H1 (cell line): ENCODE measurements around the gene MRPL33. TPM values are rescaled to one million over a fixed set of nuclear protein-coding genes. Genes with fewer than 3 reads are reported as not detected.

Source experiments
- CTCF ChIA-PET: fragments of 300-600 bp; sonication (Branson Sonifier 250); formaldehyde crosslinking; loops from one replicate; lab custom pipeline; 2021; ENCODE audit not compliant: partially characterized antibody; lab: Charles Lee
- POLR2A ChIA-PET: fragments of 300-600 bp; sonication (Branson Sonifier 250); formaldehyde crosslinking; loops from one replicate; lab custom pipeline; 2021; ENCODE audit warnings: inconsistent platforms; ENCODE audit not compliant: partially characterized antibody; lab: Charles Lee
- DNase-seq, 2 experiments: peaks; one replicate each; pipeline versions ENCODE4 v3.0.0 to v3.0.0-alpha.2; 2010 to 2022; ENCODE audit warnings: low spot score in 2 of 2, low read depth in 1 of 2, mixed read lengths in 1 of 2
- FAIRE-seq: peaks from 2 replicates; lab custom pipeline; 2011; peaks lifted over from hg19 to GRCh38; lab: Jason Lieb, UNC
- H2AFZ ChIP-seq: 2 replicates; pipeline ENCODE4 v1.8.1; 2012; ENCODE audit warnings: low read length, inconsistent platforms
- H2AK5ac ChIP-seq: 2 replicates; pipeline ENCODE4 v1.6.1; 2013; ENCODE audit warnings: low read depth, low read length
- H2BK120ac ChIP-seq: replicated peaks from 2 replicates; pipeline ENCODE3; 2013; ENCODE audit warnings: low read depth, low read length, inconsistent platforms
- H2BK12ac ChIP-seq: 2 replicates; pipeline ENCODE4 v1.6.1; 2013; ENCODE audit warnings: low read depth, low read length
- H2BK15ac ChIP-seq: 2 replicates; pipeline ENCODE4 v1.6.1; 2013; ENCODE audit warnings: low read length
- H2BK20ac ChIP-seq: 2 replicates; pipeline ENCODE4 v1.6.1; 2013; ENCODE audit warnings: low read length
- H2BK5ac ChIP-seq: 2 replicates; pipeline ENCODE4 v1.6.1; 2013; ENCODE audit warnings: low read depth, low read length
- H3K14ac ChIP-seq: 2 replicates; pipeline ENCODE4 v1.6.1; 2013; ENCODE audit warnings: inconsistent platforms; ENCODE audit not compliant: insufficient read length
- H3K18ac ChIP-seq: 2 replicates; pipeline ENCODE4 v1.6.1; 2013; ENCODE audit warnings: low read length; ENCODE audit errors: extremely low read depth
- H3K23ac ChIP-seq: 2 replicates; pipeline ENCODE4 v1.6.1; 2013; ENCODE audit warnings: inconsistent platforms; ENCODE audit not compliant: insufficient read length
- H3K23me2 ChIP-seq: 2 replicates; pipeline ENCODE4 v1.6.1; 2013; ENCODE audit warnings: low read depth, low read length
- H3K27ac ChIP-seq: 2 replicates; pipeline ENCODE4 v1.6.1; 2011; ENCODE audit warnings: low read depth, low read length, inconsistent platforms
- H3K27me3 ChIP-seq, 4 experiments: replicated peaks in 1 of 4; 1 replicate in 1 of 4; 2 replicates in 3 of 4; pipeline versions ENCODE4 v1.6.1 to v1.8.1; 2011 to 2013; ENCODE audit warnings: low read length in 3 of 4, mild to moderate bottlenecking in 3 of 4, inconsistent platforms in 2 of 4, mixed read lengths in 2 of 4, moderate library complexity in 1 of 4; ENCODE audit not compliant: control insufficient read depth in 3 of 4, insufficient read depth in 3 of 4; ENCODE audit errors: extremely low read depth in 1 of 4
- H3K36me3 ChIP-seq, 4 experiments: 2 replicates each; pipeline versions ENCODE4 v1.6.1 to v1.8.1; 2011 to 2013; ENCODE audit warnings: mild to moderate bottlenecking in 4 of 4, low read length in 3 of 4, moderate library complexity in 2 of 4, control low read depth in 1 of 4, inconsistent platforms in 1 of 4; ENCODE audit not compliant: insufficient read depth in 4 of 4, control insufficient read depth in 2 of 4
- H3K4ac ChIP-seq: replicated peaks from 2 replicates; pipeline ENCODE3; 2013; ENCODE audit warnings: low read length, low read depth, mixed read lengths, inconsistent platforms; ENCODE audit not compliant: insufficient read length
- H3K4me1 ChIP-seq, 4 experiments: replicated peaks in 1 of 4; 1 replicate in 1 of 4; 2 replicates in 3 of 4; pipeline versions ENCODE4 v1.6.1 to v1.8.1; 2011 to 2013; ENCODE audit warnings: low read length in 3 of 4, inconsistent platforms in 2 of 4, mixed read lengths in 1 of 4; ENCODE audit not compliant: insufficient read depth in 4 of 4, control insufficient read depth in 3 of 4
- H3K4me2 ChIP-seq, 2 experiments: 2 replicates each; pipeline versions ENCODE4 v1.6.1 to v1.8.1; 2011 to 2013; ENCODE audit warnings: low read depth in 2 of 2, low read length in 2 of 2, control low read depth in 1 of 2, inconsistent platforms in 1 of 2, mild to moderate bottlenecking in 1 of 2; ENCODE audit not compliant: insufficient read depth in 1 of 2
- H3K4me3 ChIP-seq, 4 experiments: fragments of 200-600, 300-600 bp in 1 of 4; sonication (generic), shearing (Covaris generic), sonication (Bioruptor Twin) in 1 of 4; 2 replicates each; pipeline versions ENCODE4 v1.5.1 to v1.8.1; 2011 to 2016; ENCODE audit warnings: low read length in 4 of 4, low read depth in 3 of 4, control low read depth in 2 of 4, inconsistent platforms in 2 of 4, mild to moderate bottlenecking in 2 of 4, mixed read lengths in 1 of 4, moderate library complexity in 1 of 4; ENCODE audit not compliant: insufficient read depth in 2 of 4; ENCODE audit errors: extremely low read depth in 1 of 4
- H3K56ac ChIP-seq: replicated peaks from 2 replicates; pipeline ENCODE3; 2013; ENCODE audit warnings: low read depth, mild to moderate bottlenecking, mixed read lengths, low read length, inconsistent platforms; ENCODE audit not compliant: insufficient read length
- H3K79me1 ChIP-seq: 2 replicates; pipeline ENCODE4 v1.6.1; 2013; ENCODE audit warnings: low read depth, low read length, control low read depth
- H3K79me2 ChIP-seq, 2 experiments: 2 replicates each; pipeline versions ENCODE4 v1.6.1 to v1.8.1; 2012 to 2013; ENCODE audit warnings: low read length in 2 of 2, mild to moderate bottlenecking in 2 of 2, inconsistent platforms in 1 of 2; ENCODE audit not compliant: insufficient read depth in 2 of 2, control insufficient read depth in 1 of 2
- H3K9ac ChIP-seq, 4 experiments: replicated peaks in 1 of 4; 1 replicate in 1 of 4; 2 replicates in 3 of 4; pipeline versions ENCODE4 v1.6.1 to v1.8.1; 2011 to 2013; ENCODE audit warnings: low read depth in 3 of 4, low read length in 3 of 4, control low read depth in 2 of 4, mild to moderate bottlenecking in 2 of 4, moderate library complexity in 2 of 4, inconsistent platforms in 1 of 4; ENCODE audit errors: extremely low read depth in 1 of 4
- H3K9me3 ChIP-seq, 2 experiments: 2 replicates each; pipeline versions ENCODE4 v1.6.1 to v1.8.1; 2012 to 2013; ENCODE audit warnings: mild to moderate bottlenecking in 2 of 2, moderate library complexity in 2 of 2, control low read depth in 1 of 2, inconsistent platforms in 1 of 2, low read depth in 1 of 2, low read length in 1 of 2, mixed read lengths in 1 of 2; ENCODE audit not compliant: insufficient read depth in 2 of 2
- H4K20me1 ChIP-seq, 2 experiments: replicated peaks in 1 of 2; 2 replicates each; pipeline versions ENCODE3 to v1.8.1; 2011 to 2013; ENCODE audit warnings: inconsistent platforms in 2 of 2, low read length in 2 of 2, mild to moderate bottlenecking in 1 of 2; ENCODE audit not compliant: insufficient read depth in 2 of 2, control insufficient read depth in 1 of 2
- H4K5ac ChIP-seq: 2 replicates; pipeline ENCODE4 v1.6.1; 2013; ENCODE audit warnings: low read length, low read depth, mixed read lengths, inconsistent platforms; ENCODE audit not compliant: insufficient read length
- H4K8ac ChIP-seq: 2 replicates; pipeline ENCODE4 v1.8.0; 2013; ENCODE audit warnings: mild to moderate bottlenecking, moderate library complexity, low read length, inconsistent platforms; ENCODE audit not compliant: insufficient read depth; ENCODE audit errors: extremely low read depth
- H4K91ac ChIP-seq: replicated peaks from 2 replicates; pipeline ENCODE3; 2013; ENCODE audit warnings: low read length, mixed read lengths, inconsistent platforms; ENCODE audit not compliant: insufficient read length
- HDAC2 ChIP-seq, 2 experiments: fragments of 300-600 bp in 1 of 2; sonication (generic) in 1 of 2; IDR thresholded peaks; 2 replicates each; pipeline ENCODE4 v1.6.1; 2011 to 2012; ENCODE audit warnings: low read depth in 2 of 2, low read length in 2 of 2, mild to moderate bottlenecking in 2 of 2, moderate library complexity in 2 of 2, borderline replicate concordance in 1 of 2, inconsistent platforms in 1 of 2
- NRF1 ChIP-seq: IDR thresholded peaks from 2 replicates; pipeline ENCODE4 v1.6.1; 2011; ENCODE audit warnings: mild to moderate bottlenecking, low read depth, low read length, improper control_type of control experiment
- WGBS, 2 experiments: shearing (Covaris generic) in 1 of 2; methylation state at CpG; one replicate each; pipeline versions ENCODE4 v1.1.6 to v1.1.7; 2013 to 2015; ENCODE audit warnings: low lambda C conversion rate in 2 of 2, mixed read lengths in 2 of 2, inconsistent platforms in 1 of 2, low coverage in 1 of 2, missing lambda C conversion rate in 1 of 2; ENCODE audit not compliant: insufficient replicate concordance in 2 of 2, insufficient coverage in 1 of 2, insufficient read length in 1 of 2; ENCODE audit errors: extremely low coverage in 1 of 2, missing lambda C conversion rate in 1 of 2; 5-methylcytosine and 5-hydroxymethylcytosine counted together
- polyA plus RNA-seq, 7 experiments: library from polyadenylated mRNA; depleted of rRNA in 3 of 7; stranded (reverse) in 5 of 7; unstranded in 2 of 7; fragments of >200 nt in 5 of 7; fragments of 200-250 nt in 2 of 7; gene quantifications; 1 replicate in 5 of 7; 2 replicates in 1 of 7; 4 replicates in 1 of 7; pipeline versions ENCODE4 v1.2.1 to v1.2.3, GENCODE V29; 2011 to 2013; ENCODE audit warnings: missing spikeins in 2 of 7, mixed read lengths in 2 of 7
- total RNA-seq: library from RNA; stranded (reverse); fragmentation: NEBNext Ultra II Directional; extraction: Animal tissue kit (Norgen Biotek cat#: 25700); gene quantifications from 2 replicates; pipeline ENCODE4 v1.2.1, GENCODE V29; 2021
- TF ChIP-seq, protein P1 (sequence below): IDR thresholded peaks from 2 replicates; pipeline ENCODE4 v1.6.1; 2012; ENCODE audit warnings: low read length, inconsistent platforms

MRPL33 gene
- total and polyA plus RNA-seq, 2 of the 8 experiments (the other 6 are each of a cell fraction or from before 2014, with no cell fraction given), result 24.3 to 62.9 TPM

DNA sequence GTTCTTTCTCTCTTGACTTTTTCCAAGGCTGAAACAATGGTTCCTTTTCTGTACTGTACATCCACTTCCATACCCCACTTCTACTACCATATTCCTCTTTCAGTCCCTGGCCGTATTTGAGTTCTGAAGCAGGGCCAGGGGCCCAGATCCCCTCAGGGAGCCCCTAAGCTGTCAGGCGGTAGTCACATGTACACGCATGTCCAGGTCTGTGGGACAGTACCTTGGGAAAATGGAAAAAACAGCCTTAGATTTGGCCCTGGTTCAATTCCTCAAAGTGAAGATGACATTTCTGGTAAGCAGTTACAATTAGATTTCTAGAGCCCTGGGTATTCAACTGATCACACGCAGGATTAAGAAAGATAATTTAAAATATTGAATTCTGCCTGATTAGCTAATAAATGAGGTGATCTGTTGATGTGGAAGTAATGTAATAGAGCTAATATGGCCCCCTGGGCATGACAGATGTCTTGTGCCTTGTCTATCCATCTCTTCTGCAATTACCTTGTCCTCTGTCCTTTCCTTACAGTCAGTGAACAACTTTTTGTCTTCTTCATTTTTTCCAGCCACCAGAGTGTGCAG is 44.4 kb downstream of the MRPL33 start:
- Histone ChIP-seq H2BK15ac (no peak overlapping the region), H3K27ac (no peak overlapping the region), H2BK5ac (no peak overlapping the region), H3K23ac (no peak overlapping the region), H3K9ac (no peak overlapping the region), H2AK5ac (no peak overlapping the region), H2BK120ac (no peak overlapping the region), H3K56ac (no peak overlapping the region), H4K5ac (no peak overlapping the region), H3K23me2 (no peaks in the 10 kb centered on the region), H3K4me1 (no peaks in the 10 kb centered on the region), H3K27me3 (no peaks in the 10 kb centered on the region), H2AFZ (no peak overlapping the region), H3K9me3 (no peaks in the 10 kb centered on the region), H3K4me2 (no peak overlapping the region), H3K79me2 (no peaks in the 10 kb centered on the region), H4K8ac (no peak overlapping the region), H3K18ac (no peak overlapping the region), H3K4ac (no peak overlapping the region), H3K4me3 (no peak overlapping the region), H2BK20ac (no peak overlapping the region), H4K91ac (no peak overlapping the region), H3K14ac (no peak overlapping the region), H3K79me1 (no peaks in the 10 kb centered on the region), H3K36me3 (no peaks in the 10 kb centered on the region), H4K20me1 (no peaks in the 10 kb centered on the region), H2BK12ac (no peak overlapping the region)
- no peak for DNase-seq
- 87% methylated on average over 4 of the region's 4 CpGs; no CpG with 5 or more reads in 1 of the 2 experiments for WGBS, 2 experiments
- CTCF ChIA-PET, result interaction anchor here (1.5 to 2.3 kb wide), 2 partner anchors 11 to 93 kb away, joined by 3 to 11 read pairs; no protein-coding TSS in a partner anchor
- POLR2A ChIA-PET, result no interaction called here
- TF ChIP-seq HDAC2 (IDR thresholded peaks at IDR 0.05; ENCODE audit: borderline replicate concordance in 1 of 2, low read depth in 2 of 2, low read length in 2 of 2), result no peak
- TF ChIP-seq, protein P1, sequence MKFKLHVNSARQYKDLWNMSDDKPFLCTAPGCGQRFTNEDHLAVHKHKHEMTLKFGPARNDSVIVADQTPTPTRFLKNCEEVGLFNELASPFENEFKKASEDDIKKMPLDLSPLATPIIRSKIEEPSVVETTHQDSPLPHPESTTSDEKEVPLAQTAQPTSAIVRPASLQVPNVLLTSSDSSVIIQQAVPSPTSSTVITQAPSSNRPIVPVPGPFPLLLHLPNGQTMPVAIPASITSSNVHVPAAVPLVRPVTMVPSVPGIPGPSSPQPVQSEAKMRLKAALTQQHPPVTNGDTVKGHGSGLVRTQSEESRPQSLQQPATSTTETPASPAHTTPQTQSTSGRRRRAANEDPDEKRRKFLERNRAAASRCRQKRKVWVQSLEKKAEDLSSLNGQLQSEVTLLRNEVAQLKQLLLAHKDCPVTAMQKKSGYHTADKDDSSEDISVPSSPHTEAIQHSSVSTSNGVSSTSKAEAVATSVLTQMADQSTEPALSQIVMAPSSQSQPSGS, result no peak
- no peak for TF ChIP-seq NRF1
- no peak for FAIRE-seq
